Calu3 (cell line): ENCODE measurements around the gene ECHDC3. TPM values are rescaled to one million over a fixed set of nuclear protein-coding genes. Genes with fewer than 3 reads are reported as not detected.

ENCODE experiments used
- BruUV-seq: library from RNA; stranded (reverse); fragments of 400-500 nt; replicated peaks from 2 replicates; lab custom pipeline; 2021; lab: Mats Ljungman, UMichigan
- CTCF ChIA-PET: fragments of 300-600 bp; sonication (Branson Sonifier 250); formaldehyde crosslinking; loops from one replicate; lab custom pipeline; 2022; ENCODE audit warnings: antibody characterized with exemption; lab: Charles Lee
- DNase-seq: peaks from one replicate; pipeline ENCODE4 v3.0.0; 2022
- H3K27ac Mint-ChIP-seq: one replicate; pipeline ENCODE4 v1.8.0; 2022; ENCODE audit warnings: mixed read lengths; ENCODE audit not compliant: unreplicated experiment
- H3K27me3 Mint-ChIP-seq: one replicate; pipeline ENCODE4 v1.8.0; 2022; ENCODE audit warnings: mixed read lengths; ENCODE audit not compliant: unreplicated experiment
- H3K36me3 Mint-ChIP-seq: one replicate; pipeline ENCODE4 v1.8.0; 2022; ENCODE audit warnings: mild to moderate bottlenecking, moderate library complexity, mixed read lengths; ENCODE audit not compliant: insufficient read depth, unreplicated experiment
- H3K4me1 Mint-ChIP-seq: one replicate; pipeline ENCODE4 v1.8.0; 2022; ENCODE audit warnings: mild to moderate bottlenecking, low read depth, mixed read lengths; ENCODE audit not compliant: unreplicated experiment
- H3K4me3 Mint-ChIP-seq: one replicate; pipeline ENCODE4 v1.8.0; 2022; ENCODE audit warnings: mild to moderate bottlenecking, low read depth, moderate library complexity, mixed read lengths; ENCODE audit not compliant: unreplicated experiment
- H3K9me3 Mint-ChIP-seq: one replicate; pipeline ENCODE4 v1.8.0; 2022; ENCODE audit warnings: low read depth, mixed read lengths; ENCODE audit not compliant: unreplicated experiment
- intact Hi-C: fragments of 100-400 bp; cut with micrococcal nuclease; formaldehyde crosslinking; loops from one replicate; pipeline ENCODE4 v1.10.0; 2022; ENCODE audit not compliant: unreplicated experiment
- total RNA-seq: library from RNA; stranded (reverse); gene quantifications from 2 replicates; pipeline ENCODE4 v1.2.3, GENCODE V29; 2022
- TF ChIP-seq, protein P1 (sequence below): fragments of 200-600 bp; IDR thresholded peaks from one replicate; pipeline ENCODE4 v1.8.0; 2022; ENCODE audit warnings: antibody characterized with exemption; ENCODE audit not compliant: unreplicated experiment

Gene ECHDC3
- total RNA-seq, 1 experiment from 2014 or later: 24.7 TPM

DNA sequence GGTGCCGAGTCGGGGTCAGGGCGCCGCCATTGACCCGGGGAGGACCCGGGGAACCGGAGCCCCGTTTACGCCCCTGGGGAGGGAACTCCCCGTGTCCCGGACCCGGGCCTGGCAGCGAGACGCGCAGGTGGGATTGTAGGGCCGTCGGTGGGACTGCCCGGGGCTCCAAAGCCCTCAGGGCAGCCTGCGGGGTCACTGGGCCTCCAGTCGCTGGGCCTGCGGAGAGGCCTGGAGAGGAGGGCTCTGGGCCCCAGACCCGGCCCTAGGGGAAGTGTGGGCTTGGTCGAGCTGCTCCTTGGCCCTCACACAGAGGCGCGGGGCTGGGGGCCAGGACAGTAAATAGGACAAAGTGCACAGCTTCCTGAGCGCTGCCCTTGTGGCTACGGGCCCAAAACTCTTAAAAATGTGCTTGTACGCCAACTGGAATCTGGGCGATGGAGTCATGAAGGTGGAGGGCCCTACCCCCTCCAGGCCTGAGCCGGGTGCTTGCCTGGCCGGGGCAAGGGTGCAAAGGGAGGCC, 657 bp downstream of the ECHDC3 start:
- CTCF ChIA-PET: no interaction called here
- H3K4me1 Mint-ChIP-seq: peaks cover 30% of the 10 kb centered on the region
- H3K36me3 Mint-ChIP-seq: peaks cover 19% of the 10 kb centered on the region
- H3K27me3 Mint-ChIP-seq: no peaks in the 10 kb centered on the region
- no TSS peak for BruUV-seq
- peaks cover 7% of the 10 kb centered on the region for H3K9me3 Mint-ChIP-seq
- intact Hi-C loops: no loop called here
- peak overlapping the region; percentile 75 for H3K4me3 Mint-ChIP-seq
- no peak for DNase-seq
- TF ChIP-seq, protein P1, sequence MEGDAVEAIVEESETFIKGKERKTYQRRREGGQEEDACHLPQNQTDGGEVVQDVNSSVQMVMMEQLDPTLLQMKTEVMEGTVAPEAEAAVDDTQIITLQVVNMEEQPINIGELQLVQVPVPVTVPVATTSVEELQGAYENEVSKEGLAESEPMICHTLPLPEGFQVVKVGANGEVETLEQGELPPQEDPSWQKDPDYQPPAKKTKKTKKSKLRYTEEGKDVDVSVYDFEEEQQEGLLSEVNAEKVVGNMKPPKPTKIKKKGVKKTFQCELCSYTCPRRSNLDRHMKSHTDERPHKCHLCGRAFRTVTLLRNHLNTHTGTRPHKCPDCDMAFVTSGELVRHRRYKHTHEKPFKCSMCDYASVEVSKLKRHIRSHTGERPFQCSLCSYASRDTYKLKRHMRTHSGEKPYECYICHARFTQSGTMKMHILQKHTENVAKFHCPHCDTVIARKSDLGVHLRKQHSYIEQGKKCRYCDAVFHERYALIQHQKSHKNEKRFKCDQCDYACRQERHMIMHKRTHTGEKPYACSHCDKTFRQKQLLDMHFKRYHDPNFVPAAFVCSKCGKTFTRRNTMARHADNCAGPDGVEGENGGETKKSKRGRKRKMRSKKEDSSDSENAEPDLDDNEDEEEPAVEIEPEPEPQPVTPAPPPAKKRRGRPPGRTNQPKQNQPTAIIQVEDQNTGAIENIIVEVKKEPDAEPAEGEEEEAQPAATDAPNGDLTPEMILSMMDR: no peak
- H3K27ac Mint-ChIP-seq: peak overlapping the region; percentile 20

DNA sequence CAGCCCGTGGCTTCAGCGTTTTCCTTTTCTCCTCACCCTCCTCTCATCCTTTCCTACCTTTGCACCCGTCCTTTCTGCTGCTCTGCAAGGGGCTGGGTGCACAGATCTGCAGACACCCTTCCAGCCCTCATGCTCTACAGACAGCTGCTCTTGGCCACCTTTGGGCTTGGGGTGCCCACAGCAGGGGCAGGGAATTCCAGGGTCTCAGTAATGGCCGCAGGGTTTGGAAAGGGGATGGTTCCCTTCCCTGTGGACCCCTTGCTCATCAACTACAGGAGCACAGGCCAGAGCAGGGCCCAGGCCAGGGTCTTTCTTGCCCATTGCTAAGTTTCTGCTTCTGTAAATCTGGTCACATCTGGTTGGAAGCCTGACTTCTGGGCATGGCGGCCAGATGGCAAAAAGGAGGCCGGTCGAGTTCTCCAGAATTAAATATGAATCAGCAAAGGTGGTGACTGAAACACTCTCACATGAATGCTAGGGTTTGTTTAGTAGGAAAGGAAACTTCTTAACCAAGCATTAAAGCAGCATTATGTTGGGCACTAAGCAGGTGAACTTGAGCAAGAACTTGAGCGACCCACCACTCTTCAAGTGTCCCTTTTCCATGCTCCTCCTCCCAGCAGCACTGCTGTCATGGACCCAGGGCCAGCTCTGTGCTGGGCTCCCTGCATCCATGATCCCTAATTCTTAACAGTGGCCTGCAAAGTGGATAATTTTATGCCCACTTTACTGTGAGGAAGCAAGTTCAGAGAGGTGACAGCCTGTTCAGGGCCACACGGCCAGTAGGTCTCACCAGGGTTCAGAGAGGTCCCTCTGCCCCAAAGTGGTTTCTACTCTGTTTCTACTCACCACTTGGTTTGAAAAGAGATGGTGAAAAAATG, 1.5 kb downstream of the ECHDC3 start:
- Mint-ChIP-seq H3K27me3 (no peaks in the 10 kb centered on the region), H3K27ac (peak overlapping the region; percentile 20), H3K4me3 (peak overlapping the region; percentile 75), H3K36me3 (peaks cover 17% of the 10 kb centered on the region), H3K9me3 (peaks cover 5% of the 10 kb centered on the region), H3K4me1 (peaks cover 26% of the 10 kb centered on the region)
- DNase-seq: no peak
- intact Hi-C loops: no loop called here
- BruUV-seq: TSS peak; percentile 28
- TF ChIP-seq, protein P1: no peak
- CTCF ChIA-PET: no interaction called here

DNA sequence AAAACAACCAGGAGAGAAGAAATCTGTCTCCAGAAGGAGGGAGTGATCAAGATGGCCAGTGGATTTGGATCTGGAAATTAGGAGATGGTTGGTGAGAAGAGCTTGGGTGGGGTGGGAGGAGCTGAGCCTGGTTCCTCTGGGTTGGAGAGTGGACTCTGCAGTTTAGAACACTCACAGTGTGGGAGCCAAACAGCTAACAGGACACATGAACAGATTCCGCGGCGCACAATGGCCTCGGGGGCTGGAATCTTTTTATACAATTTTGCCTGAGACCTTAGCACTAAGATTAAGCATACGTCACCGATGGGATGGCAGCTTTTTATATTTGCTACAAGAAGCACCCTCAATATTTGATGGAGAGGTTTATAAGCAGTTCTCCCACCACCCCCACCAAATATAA, 2.9 kb downstream of the ECHDC3 start:
- no peak for DNase-seq
- CTCF ChIA-PET: interaction anchor here (0.7 kb wide), 1 partner anchor 261 kb away, joined by 3 read pairs; no protein-coding TSS in a partner anchor
- BruUV-seq: no TSS peak
- TF ChIP-seq, protein P1: no peak
- Mint-ChIP-seq H3K4me1 (peaks cover 26% of the 10 kb centered on the region), H3K9me3 (peaks cover 5% of the 10 kb centered on the region), H3K27ac (no peak overlapping the region), H3K36me3 (peaks cover 17% of the 10 kb centered on the region), H3K4me3 (no peak overlapping the region), H3K27me3 (no peaks in the 10 kb centered on the region)
- intact Hi-C loops: no loop called here

DNA sequence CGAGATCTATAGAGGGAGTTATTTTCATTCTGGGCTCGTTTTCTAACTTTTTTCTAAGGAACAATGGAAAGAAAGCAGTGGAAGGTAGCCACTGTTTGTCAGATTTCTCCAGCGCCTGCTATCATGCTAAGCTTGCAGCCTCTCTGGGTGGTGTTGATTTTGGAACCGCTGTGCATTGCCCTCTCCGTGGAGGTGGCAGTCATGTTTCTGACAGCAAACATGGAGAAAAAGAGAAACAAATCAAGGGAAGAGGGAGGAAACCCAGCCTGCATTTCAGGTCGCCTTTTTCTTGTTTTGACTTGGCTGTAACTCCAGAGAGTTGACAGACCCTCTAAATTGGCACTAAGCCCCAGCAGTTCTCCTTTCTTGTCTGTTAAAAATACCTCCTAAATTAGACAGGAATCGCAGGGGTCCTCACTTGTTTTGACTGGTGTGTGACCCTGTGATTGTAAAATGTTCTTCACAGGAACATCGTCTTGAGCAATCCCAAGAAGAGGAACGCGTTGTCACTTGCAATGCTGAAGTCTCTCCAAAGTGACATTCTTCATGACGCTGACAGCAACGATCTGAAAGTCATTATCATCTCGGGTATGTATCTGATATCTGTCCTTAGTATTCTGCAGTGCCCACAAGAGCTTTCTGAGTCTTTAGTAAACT, 4.8 kb downstream of the ECHDC3 start:
- Mint-ChIP-seq H3K4me1 (peaks cover 19% of the 10 kb centered on the region), H3K9me3 (peaks cover 5% of the 10 kb centered on the region), H3K36me3 (peaks cover 21% of the 10 kb centered on the region), H3K27me3 (no peaks in the 10 kb centered on the region), H3K4me3 (no peak overlapping the region), H3K27ac (no peak overlapping the region)
- no TSS peak for BruUV-seq
- TF ChIP-seq, protein P1: no peak
- intact Hi-C loops: no loop called here
- CTCF ChIA-PET: no interaction called here
- DNase-seq: no peak
